Cardiac muscle cell (in vitro differentiated cells and primary cell): ENCODE results near the gene OPRL1. TPM values are rescaled to one million over a fixed set of nuclear protein-coding genes. Genes with fewer than 3 reads are reported as not detected.

ENCODE experiments used
- DNase-seq, 2 donors: peaks; one replicate each; pipeline versions ENCODE4 v3.0.0 to v3.0.0-alpha.2; 2010 to 2017; ENCODE audit warnings: low read depth in 1 of 2, low spot score in 1 of 2
- H3K27ac ChIP-seq: fragments of 200-600 bp; sonication (generic); 2 replicates; pipeline ENCODE4 v1.5.1; 2016
- H3K27me3 ChIP-seq: fragments of 200-600 bp; sonication (generic); 2 replicates; pipeline ENCODE4 v1.6.0; 2016; ENCODE audit warnings: control low read depth
- H3K36me3 ChIP-seq: fragments of 200-600 bp; sonication (generic); 2 replicates; pipeline ENCODE4 v1.5.1; 2016; ENCODE audit warnings: control low read depth
- H3K4me1 ChIP-seq: fragments of 200-600 bp; sonication (generic); 2 replicates; pipeline ENCODE4 v1.8.1; 2017; ENCODE audit warnings: low read depth, mild to moderate bottlenecking, mixed run types
- H3K4me3 ChIP-seq: fragments of 200-600 bp; sonication (generic); 2 replicates; pipeline ENCODE4 v1.5.1; 2016; ENCODE audit warnings: mild to moderate bottlenecking
- H3K9me3 ChIP-seq: fragments of 200-600 bp; sonication (generic); 2 replicates; pipeline ENCODE4 v1.5.1; 2017; ENCODE audit warnings: low read depth, mild to moderate bottlenecking, control low read depth
- CTCF ChIP-seq: IDR thresholded peaks from 2 replicates; pipeline ENCODE4 v1.5.1; 2012; ENCODE audit warnings: low read depth, mild to moderate bottlenecking, low read length
- polyA plus RNA-seq: library from polyadenylated mRNA; unstranded; fragments of >200 nt; fragmentation: Nextera tagmentation; extraction: Ambion mirVana; gene quantifications from 2 replicates; pipeline ENCODE4 v1.2.1, GENCODE V29; 2016
- total RNA-seq: library from RNA; depleted of rRNA; stranded (reverse); fragments of >200 nt; gene quantifications from 2 replicates; pipeline ENCODE4 v1.2.3, GENCODE V29; 2016

OPRL1 gene
- total and polyA plus RNA-seq, 2 experiments from 2014 or later: 2.1 to 9.6 TPM

DNA sequence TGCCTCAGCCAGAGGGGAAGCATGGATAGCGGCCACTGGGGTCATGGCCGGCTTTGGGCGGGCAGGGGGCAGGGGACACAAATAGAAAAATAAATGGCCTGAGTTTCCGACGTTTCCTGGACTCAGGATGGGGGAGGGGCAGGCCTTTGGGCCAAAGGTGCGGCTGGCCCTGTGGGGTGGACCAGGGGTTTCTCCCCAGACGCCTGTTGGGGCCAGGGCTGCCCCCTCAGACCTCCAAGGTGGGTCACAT is 23.3 kb upstream of the OPRL1 start:
- H3K27ac ChIP-seq: no peak overlapping the region
- H3K4me1 ChIP-seq: peaks cover 5% of the 10 kb centered on the region
- no peak for TF ChIP-seq CTCF
- no peaks in the 10 kb centered on the region for H3K9me3 ChIP-seq
- H3K4me3 ChIP-seq: no peak overlapping the region
- H3K36me3 ChIP-seq: no peaks in the 10 kb centered on the region
- H3K27me3 ChIP-seq: no peaks in the 10 kb centered on the region
- DNase-seq: no peak

GRCh38 chr20:64056889-64057627 is 22.8 kb upstream of the OPRL1 start:
- TF ChIP-seq CTCF: no peak
- no peaks in the 10 kb centered on the region for H3K27me3 ChIP-seq

GRCh38 chr20:64057628-64058498 is 22.0 kb upstream of the OPRL1 start:
- Histone ChIP-seq H3K4me3 (no peak overlapping the region), H3K9me3 (no peaks in the 10 kb centered on the region), H3K27ac (no peak overlapping the region), H3K36me3 (no peaks in the 10 kb centered on the region), H3K4me1 (peaks cover 10% of the 10 kb centered on the region), H3K27me3 (no peaks in the 10 kb centered on the region)
- TF ChIP-seq CTCF: peak; percentile 81
- peak; percentile 72 to 82 for DNase-seq

More at GRCh38 chr20:64056889-64057627, 22.8 kb upstream of the OPRL1 start:
- no peak for DNase-seq
- Histone ChIP-seq H3K9me3 (no peaks in the 10 kb centered on the region), H3K4me3 (no peak overlapping the region), H3K4me1 (peaks cover 5% of the 10 kb centered on the region), H3K27ac (no peak overlapping the region), H3K36me3 (no peaks in the 10 kb centered on the region)

- no peaks in the 10 kb centered on the region for H3K9me3 ChIP-seq
- H3K27me3 ChIP-seq: no peaks in the 10 kb centered on the region
- no peak for DNase-seq
- H3K27ac ChIP-seq: no peak overlapping the region
- TF ChIP-seq CTCF: no peak
- peaks cover 10% of the 10 kb centered on the region for H3K4me1 ChIP-seq
- no peak overlapping the region for H3K4me3 ChIP-seq
- H3K36me3 ChIP-seq: no peaks in the 10 kb centered on the region
These were observed 21.3 kb upstream of the OPRL1 start for GRCh38 chr20:64058536-64058935.

DNA sequence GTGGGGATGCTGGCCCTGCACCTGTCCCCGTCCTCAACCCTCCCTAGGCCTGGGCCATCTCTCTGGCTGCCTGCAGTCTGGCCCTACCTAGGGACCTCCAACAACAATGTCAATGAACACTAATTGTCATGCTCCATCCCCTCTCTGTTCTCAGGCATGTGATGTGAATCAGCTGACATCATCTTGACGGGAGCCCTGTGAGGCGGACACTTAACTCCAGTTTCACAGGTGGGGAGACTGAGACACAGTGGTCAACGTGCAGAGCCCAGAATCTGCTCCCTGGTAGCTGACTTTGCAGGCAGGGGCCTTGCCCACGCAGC is 17.6 kb upstream of the OPRL1 start:
- no peak for DNase-seq
- Histone ChIP-seq H3K4me1 (peaks cover 10% of the 10 kb centered on the region), H3K9me3 (no peaks in the 10 kb centered on the region), H3K27ac (peak overlapping the region; percentile 94), H3K4me3 (peak overlapping the region; percentile 88), H3K27me3 (no peaks in the 10 kb centered on the region), H3K36me3 (no peaks in the 10 kb centered on the region)
- TF ChIP-seq CTCF: no peak
